ENCODE results near the gene CADPS2.

CADPS2 gene

GRCh38 chr7:122457969-122458368 lies 428.3 kb downstream of the CADPS2 start:
- in situ Hi-C loops (cut with HindIII; ENCODE audit: low pct_ligation_motif_present, low sequenced_read_pairs) = no loop called here
- no peaks in the 10 kb centered on the region for H3K27me3 ChIP-seq (replicated peaks)
- H3K36me3 ChIP-seq (replicated peaks) = no peaks in the 10 kb centered on the region
- no peak overlapping the region for H3K27ac ChIP-seq
- TF ChIP-seq, protein P1, sequence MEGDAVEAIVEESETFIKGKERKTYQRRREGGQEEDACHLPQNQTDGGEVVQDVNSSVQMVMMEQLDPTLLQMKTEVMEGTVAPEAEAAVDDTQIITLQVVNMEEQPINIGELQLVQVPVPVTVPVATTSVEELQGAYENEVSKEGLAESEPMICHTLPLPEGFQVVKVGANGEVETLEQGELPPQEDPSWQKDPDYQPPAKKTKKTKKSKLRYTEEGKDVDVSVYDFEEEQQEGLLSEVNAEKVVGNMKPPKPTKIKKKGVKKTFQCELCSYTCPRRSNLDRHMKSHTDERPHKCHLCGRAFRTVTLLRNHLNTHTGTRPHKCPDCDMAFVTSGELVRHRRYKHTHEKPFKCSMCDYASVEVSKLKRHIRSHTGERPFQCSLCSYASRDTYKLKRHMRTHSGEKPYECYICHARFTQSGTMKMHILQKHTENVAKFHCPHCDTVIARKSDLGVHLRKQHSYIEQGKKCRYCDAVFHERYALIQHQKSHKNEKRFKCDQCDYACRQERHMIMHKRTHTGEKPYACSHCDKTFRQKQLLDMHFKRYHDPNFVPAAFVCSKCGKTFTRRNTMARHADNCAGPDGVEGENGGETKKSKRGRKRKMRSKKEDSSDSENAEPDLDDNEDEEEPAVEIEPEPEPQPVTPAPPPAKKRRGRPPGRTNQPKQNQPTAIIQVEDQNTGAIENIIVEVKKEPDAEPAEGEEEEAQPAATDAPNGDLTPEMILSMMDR (IDR thresholded peaks at IDR 0.05; ENCODE audit: low read depth, low read length, missing control alignments) = no peak
- no peak overlapping the region for H3K4me3 ChIP-seq (ENCODE audit: low read depth, low read length)
- no peak for DNase-seq

- DNase-seq = no peak
- Histone ChIP-seq H3K27ac (no peak overlapping the region), H3K4me3 (ENCODE audit: low read depth, low read length) (no peak overlapping the region), H3K27me3 (replicated peaks) (no peaks in the 10 kb centered on the region), H3K36me3 (replicated peaks) (no peaks in the 10 kb centered on the region)
- TF ChIP-seq, protein P1 (IDR thresholded peaks at IDR 0.05; ENCODE audit: low read depth, low read length, missing control alignments) = no peak
- in situ Hi-C loops (cut with HindIII; ENCODE audit: low pct_ligation_motif_present, low sequenced_read_pairs) = no loop called here
Observed at GRCh38 chr7:122457325-122457724, 428.9 kb downstream of the CADPS2 start.

DNA sequence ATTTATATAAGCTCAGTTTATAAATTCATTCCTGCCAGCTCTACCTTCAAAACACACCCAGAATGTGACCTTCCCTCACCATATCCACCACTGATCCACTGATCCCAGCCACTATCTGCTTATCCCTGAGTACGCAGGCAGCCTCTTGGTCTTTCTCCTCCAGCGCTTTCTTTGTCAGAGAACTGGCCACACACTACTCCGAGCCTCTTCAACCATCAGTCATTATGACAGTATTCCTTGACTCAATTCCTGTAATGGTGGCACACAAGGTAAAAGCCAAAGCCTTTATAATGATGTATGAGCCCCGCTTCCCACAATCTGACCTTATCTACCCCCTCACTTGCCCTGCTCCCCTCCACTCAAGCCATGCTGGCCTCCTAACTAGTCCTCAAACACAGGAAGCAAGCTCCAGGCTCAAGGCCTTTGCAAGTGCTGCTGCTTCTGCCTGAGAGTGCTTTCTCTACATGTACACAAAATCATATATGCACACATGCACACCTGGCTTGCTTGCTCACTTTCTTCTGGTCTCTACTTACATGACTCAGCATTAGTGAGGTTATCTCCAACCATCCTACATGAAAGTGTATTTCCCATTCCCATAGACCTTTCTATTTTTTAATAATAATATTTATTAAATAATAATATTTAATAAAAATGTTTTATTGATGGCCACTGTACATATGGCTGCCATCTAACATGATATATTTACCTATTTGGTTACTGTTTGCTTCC lies 431.3 kb downstream of the CADPS2 start:
- in situ Hi-C loops (cut with HindIII; ENCODE audit: low pct_ligation_motif_present, low sequenced_read_pairs) = no loop called here
- no peaks in the 10 kb centered on the region for H3K36me3 ChIP-seq (replicated peaks)
- no peak for DNase-seq
- TF ChIP-seq, protein P1 (IDR thresholded peaks at IDR 0.05; ENCODE audit: low read depth, low read length, missing control alignments) = no peak
- no peaks in the 10 kb centered on the region for H3K27me3 ChIP-seq (replicated peaks)
- H3K4me3 ChIP-seq (ENCODE audit: low read depth, low read length) = no peak overlapping the region
- no peak overlapping the region for H3K27ac ChIP-seq

- TF ChIP-seq, protein P1 (IDR thresholded peaks at IDR 0.05; ENCODE audit: low read depth, low read length, missing control alignments) = no peak
- in situ Hi-C loops (cut with HindIII; ENCODE audit: low pct_ligation_motif_present, low sequenced_read_pairs) = no loop called here
- Histone ChIP-seq H3K36me3 (replicated peaks) (no peaks in the 10 kb centered on the region), H3K4me3 (ENCODE audit: low read depth, low read length) (no peak overlapping the region), H3K27me3 (replicated peaks) (no peaks in the 10 kb centered on the region), H3K27ac (no peak overlapping the region)
- DNase-seq = no peak
Observed at GRCh38 chr7:122453432-122453831, 432.8 kb downstream of the CADPS2 start.

DNA sequence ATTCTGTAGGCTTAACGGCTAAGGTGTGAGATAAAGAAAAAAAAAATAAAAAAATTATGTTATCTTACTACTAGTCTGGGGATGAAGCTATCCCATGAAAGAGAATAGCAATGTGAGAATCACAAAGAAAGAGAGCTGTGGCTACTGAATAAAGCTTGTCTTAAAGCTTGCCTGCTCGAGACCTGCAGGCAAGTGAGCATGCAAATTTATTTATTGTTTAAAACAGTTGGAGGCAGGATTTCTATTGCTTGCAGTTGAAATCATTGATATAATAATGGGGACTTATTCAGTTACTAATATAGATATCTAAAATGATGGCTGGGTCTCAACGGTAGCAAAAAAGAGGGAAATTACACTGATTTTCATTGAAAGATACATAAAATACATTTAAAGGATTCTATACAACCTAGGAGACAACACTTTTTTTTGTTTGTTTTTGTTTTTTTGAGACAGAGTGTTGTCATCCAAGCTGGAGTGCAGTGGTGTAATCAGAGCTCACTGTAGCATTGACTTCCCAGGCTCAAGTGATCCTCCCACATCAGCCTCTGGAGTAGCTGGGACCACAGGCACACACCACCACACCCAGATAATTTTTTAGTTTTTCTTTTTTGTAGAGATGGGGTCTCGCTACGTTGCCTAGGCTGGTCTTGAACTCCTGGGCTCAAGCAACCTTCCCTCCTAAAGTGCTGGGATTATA lies 437.2 kb downstream of the CADPS2 start:
- TF ChIP-seq, protein P1 (IDR thresholded peaks at IDR 0.05; ENCODE audit: low read depth, low read length, missing control alignments) = no peak
- Histone ChIP-seq H3K4me3 (ENCODE audit: low read depth, low read length) (no peak overlapping the region), H3K36me3 (replicated peaks) (no peaks in the 10 kb centered on the region), H3K27ac (no peak overlapping the region), H3K27me3 (replicated peaks) (no peaks in the 10 kb centered on the region)
- in situ Hi-C loops (cut with HindIII; ENCODE audit: low pct_ligation_motif_present, low sequenced_read_pairs) = no loop called here
- DNase-seq = no peak

Data from brain microvascular endothelial cell (primary cell).